OCI-LY7 (cell line): ENCODE results near the gene KRT31.

ENCODE experiments used
- EZH2phosphoT487 ChIP-seq: fragments of 200-600 bp; sonication (generic); IDR thresholded peaks from 2 replicates; pipeline ENCODE4 v1.6.1; 2018; ENCODE audit warnings: low read depth, borderline replicate concordance, mild to moderate bottlenecking, mixed run types, antibody characterized with exemption, low read length, moderate library complexity, mixed read lengths
- TF ChIP-seq, protein P1 (sequence below): fragments of 200-600 bp; sonication (generic); conservative IDR thresholded peaks from 2 replicates; pipeline ENCODE4 v1.5.1; 2014; ENCODE audit warnings: mild to moderate bottlenecking, antibody characterized with exemption, low read length, moderate library complexity, mixed read lengths

DNA sequence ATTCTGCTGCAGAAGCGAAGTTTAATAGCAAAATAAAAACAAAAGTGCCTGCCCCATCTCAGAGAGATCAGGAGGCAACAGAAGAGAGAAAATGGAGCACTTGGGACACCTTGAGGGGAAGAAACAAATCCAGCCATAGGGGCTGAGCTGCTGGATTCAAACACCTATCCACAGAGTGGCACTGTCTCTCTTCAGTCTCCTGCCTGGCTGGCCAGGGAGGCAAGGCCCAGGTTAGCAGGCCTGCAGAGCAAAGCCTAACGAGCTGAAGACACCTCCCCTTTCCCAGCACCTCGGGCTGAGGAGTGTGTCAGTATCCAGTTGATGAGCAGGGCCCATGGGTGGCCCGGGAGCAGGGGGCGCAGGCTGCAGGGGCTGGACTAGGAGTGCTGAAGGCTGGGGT lies 8.8 kb upstream of the KRT31 start:
- TF ChIP-seq, protein P1, sequence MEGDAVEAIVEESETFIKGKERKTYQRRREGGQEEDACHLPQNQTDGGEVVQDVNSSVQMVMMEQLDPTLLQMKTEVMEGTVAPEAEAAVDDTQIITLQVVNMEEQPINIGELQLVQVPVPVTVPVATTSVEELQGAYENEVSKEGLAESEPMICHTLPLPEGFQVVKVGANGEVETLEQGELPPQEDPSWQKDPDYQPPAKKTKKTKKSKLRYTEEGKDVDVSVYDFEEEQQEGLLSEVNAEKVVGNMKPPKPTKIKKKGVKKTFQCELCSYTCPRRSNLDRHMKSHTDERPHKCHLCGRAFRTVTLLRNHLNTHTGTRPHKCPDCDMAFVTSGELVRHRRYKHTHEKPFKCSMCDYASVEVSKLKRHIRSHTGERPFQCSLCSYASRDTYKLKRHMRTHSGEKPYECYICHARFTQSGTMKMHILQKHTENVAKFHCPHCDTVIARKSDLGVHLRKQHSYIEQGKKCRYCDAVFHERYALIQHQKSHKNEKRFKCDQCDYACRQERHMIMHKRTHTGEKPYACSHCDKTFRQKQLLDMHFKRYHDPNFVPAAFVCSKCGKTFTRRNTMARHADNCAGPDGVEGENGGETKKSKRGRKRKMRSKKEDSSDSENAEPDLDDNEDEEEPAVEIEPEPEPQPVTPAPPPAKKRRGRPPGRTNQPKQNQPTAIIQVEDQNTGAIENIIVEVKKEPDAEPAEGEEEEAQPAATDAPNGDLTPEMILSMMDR = no peak
- TF ChIP-seq EZH2phosphoT487 = no peak
